HFFc6 (cell line): Measurements from ENCODE around the gene C5. TPM values are rescaled to one million over a fixed set of nuclear protein-coding genes. Genes with fewer than 3 reads are reported as not detected.

Source experiments
- DNase-seq: peaks from one replicate; pipeline ENCODE4 v3.0.0-alpha.2; 2018
- H3K27ac Mint-ChIP-seq: 2 replicates; pipeline ENCODE4 v1.8.0; 2020; ENCODE audit warnings: mild to moderate bottlenecking, mixed read lengths
- H3K27me3 Mint-ChIP-seq: 2 replicates; pipeline ENCODE4 v1.8.0; 2021; ENCODE audit warnings: mild to moderate bottlenecking, moderate library complexity, mixed read lengths; ENCODE audit not compliant: insufficient read depth
- H3K36me3 Mint-ChIP-seq: 2 replicates; pipeline ENCODE4 v1.8.0; 2021; ENCODE audit warnings: low read depth, mixed read lengths
- H3K4me1 Mint-ChIP-seq: 2 replicates; pipeline ENCODE4 v1.8.0; 2020; ENCODE audit warnings: low read depth, mixed read lengths
- H3K4me3 Mint-ChIP-seq: 2 replicates; pipeline ENCODE4 v1.8.0; 2020; ENCODE audit warnings: mild to moderate bottlenecking, moderate library complexity, mixed read lengths
- H3K9me3 Mint-ChIP-seq: 2 replicates; pipeline ENCODE4 v1.8.0; 2020; ENCODE audit warnings: mild to moderate bottlenecking, mixed read lengths
- total RNA-seq, 6 experiments: library from RNA; stranded (reverse); fragmentation: NEBNext Ultra II Directional; extraction: Animal tissue kit (Norgen Biotek cat#: 25700); gene quantifications; 2 replicates in 1 of 6; 3 replicates in 5 of 6; pipeline ENCODE4 v1.2.3, GENCODE V29; 2021
- TF ChIP-seq, protein P1 (sequence below): fragments of 200-600 bp; sonication (generic); IDR thresholded peaks from 2 replicates; pipeline ENCODE4 v1.5.0; 2021; ENCODE audit warnings: antibody characterized with exemption, mild to moderate bottlenecking

C5 gene
- total RNA-seq, 6 experiments from 2014 or later: 1.5 to 2.3 (median 2.1) TPM

DNA sequence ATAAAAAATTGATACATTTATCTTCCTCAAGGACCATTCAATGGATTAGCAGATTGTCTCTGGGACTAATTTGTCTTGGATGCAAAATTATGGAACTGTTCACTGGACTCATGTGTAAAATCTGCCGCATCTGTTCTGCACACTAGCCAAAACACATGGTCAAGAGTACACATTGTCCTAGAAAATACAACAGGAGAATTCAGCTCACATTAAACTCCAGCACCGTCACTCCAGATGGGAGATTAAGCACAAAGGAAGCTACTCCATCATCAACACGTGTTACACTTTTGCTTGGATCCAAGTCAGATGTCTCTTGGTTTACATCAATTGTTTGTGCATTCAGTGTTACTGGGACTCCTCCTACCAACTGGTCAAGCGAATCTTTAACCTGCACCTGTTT, 28.8 kb downstream of the C5 start:
- Mint-ChIP-seq H3K36me3 (no peaks in the 10 kb centered on the region), H3K4me1 (peaks cover under 1% of the 10 kb centered on the region; the same call in 1 of the 2 replicates), H3K4me3 (no peak overlapping the region), H3K27ac (no peak overlapping the region), H3K27me3 (no peaks in the 10 kb centered on the region), H3K9me3 (no peaks in the 10 kb centered on the region)
- no peak for DNase-seq
- TF ChIP-seq, protein P1, sequence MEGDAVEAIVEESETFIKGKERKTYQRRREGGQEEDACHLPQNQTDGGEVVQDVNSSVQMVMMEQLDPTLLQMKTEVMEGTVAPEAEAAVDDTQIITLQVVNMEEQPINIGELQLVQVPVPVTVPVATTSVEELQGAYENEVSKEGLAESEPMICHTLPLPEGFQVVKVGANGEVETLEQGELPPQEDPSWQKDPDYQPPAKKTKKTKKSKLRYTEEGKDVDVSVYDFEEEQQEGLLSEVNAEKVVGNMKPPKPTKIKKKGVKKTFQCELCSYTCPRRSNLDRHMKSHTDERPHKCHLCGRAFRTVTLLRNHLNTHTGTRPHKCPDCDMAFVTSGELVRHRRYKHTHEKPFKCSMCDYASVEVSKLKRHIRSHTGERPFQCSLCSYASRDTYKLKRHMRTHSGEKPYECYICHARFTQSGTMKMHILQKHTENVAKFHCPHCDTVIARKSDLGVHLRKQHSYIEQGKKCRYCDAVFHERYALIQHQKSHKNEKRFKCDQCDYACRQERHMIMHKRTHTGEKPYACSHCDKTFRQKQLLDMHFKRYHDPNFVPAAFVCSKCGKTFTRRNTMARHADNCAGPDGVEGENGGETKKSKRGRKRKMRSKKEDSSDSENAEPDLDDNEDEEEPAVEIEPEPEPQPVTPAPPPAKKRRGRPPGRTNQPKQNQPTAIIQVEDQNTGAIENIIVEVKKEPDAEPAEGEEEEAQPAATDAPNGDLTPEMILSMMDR: no peak

- no peak for DNase-seq
- Mint-ChIP-seq H3K9me3 (no peaks in the 10 kb centered on the region), H3K27me3 (no peaks in the 10 kb centered on the region), H3K36me3 (no peaks in the 10 kb centered on the region), H3K4me3 (no peak overlapping the region), H3K27ac (no peak overlapping the region), H3K4me1 (no peaks in the 10 kb centered on the region)
- TF ChIP-seq, protein P1: no peak
These were observed 30.8 kb downstream of the C5 start for GRCh38 chr9:121019273-121019672.

GRCh38 chr9:121013911-121014310, 36.2 kb downstream of the C5 start:
- H3K9me3 Mint-ChIP-seq: no peaks in the 10 kb centered on the region
- TF ChIP-seq, protein P1: no peak
- no peak overlapping the region for H3K4me3 Mint-ChIP-seq
- DNase-seq: no peak
- H3K36me3 Mint-ChIP-seq: no peaks in the 10 kb centered on the region
- no peaks in the 10 kb centered on the region for H3K4me1 Mint-ChIP-seq
- no peak overlapping the region for H3K27ac Mint-ChIP-seq
- peaks cover 3% of the 10 kb centered on the region; the same call in 1 of the 2 replicates for H3K27me3 Mint-ChIP-seq

DNA sequence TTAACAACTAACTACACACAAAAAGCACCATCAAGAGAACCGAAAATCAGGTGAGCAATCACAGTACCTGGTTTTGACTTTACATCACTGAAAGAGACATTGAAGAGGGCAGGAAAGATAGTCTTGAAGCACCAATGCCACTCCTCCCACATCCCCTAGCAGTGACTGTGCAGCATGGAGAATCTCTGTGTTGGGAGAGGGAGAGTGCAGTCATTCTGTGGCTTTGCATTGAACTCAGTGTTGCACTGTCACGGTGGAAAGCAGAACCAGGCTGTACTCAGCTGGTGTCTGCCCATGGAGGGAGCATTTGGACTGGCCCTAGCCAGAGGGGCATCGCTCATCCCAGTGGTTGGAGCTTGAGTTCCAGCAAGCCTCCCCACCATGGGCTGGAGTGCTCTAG, 40.4 kb downstream of the C5 start:
- Mint-ChIP-seq H3K4me1 (no peaks in the 10 kb centered on the region), H3K4me3 (no peak overlapping the region), H3K36me3 (no peaks in the 10 kb centered on the region), H3K27me3 (peaks cover 3% of the 10 kb centered on the region; the same call in 1 of the 2 replicates), H3K27ac (no peak overlapping the region), H3K9me3 (no peaks in the 10 kb centered on the region)
- TF ChIP-seq, protein P1: no peak
- no peak for DNase-seq

DNA sequence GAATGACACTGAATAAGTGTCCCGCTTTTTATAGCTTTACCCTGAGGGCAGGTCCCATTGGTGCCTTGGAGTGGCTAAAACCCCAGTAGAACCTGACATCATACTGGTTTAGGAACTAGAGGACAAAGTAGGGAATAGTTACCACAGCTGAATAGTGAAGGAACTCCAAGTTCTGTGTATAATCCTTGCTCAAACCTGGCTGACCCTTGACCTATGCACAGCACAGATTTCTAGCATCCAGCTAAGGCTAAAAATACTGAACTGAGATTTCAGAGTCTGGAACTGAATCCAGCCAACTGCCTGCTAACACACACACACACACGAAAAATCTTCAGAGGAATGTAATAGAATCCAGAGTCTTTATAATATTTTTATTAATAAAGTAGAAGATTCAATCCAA, 50.8 kb downstream of the C5 start:
- Mint-ChIP-seq H3K27ac (no peak overlapping the region), H3K27me3 (no peaks in the 10 kb centered on the region), H3K36me3 (no peaks in the 10 kb centered on the region), H3K4me3 (no peak overlapping the region), H3K4me1 (no peaks in the 10 kb centered on the region), H3K9me3 (no peaks in the 10 kb centered on the region)
- TF ChIP-seq, protein P1: no peak
- no peak for DNase-seq

- Mint-ChIP-seq H3K27me3 (no peaks in the 10 kb centered on the region), H3K9me3 (no peaks in the 10 kb centered on the region), H3K36me3 (no peaks in the 10 kb centered on the region), H3K4me3 (no peak overlapping the region), H3K4me1 (no peaks in the 10 kb centered on the region), H3K27ac (no peak overlapping the region)
- TF ChIP-seq, protein P1: no peak
- no peak for DNase-seq
These were observed 52.0 kb downstream of the C5 start for GRCh38 chr9:120998111-120998510.
